Measurements from ENCODE around the gene ARX. TPM values are rescaled to one million over a fixed set of nuclear protein-coding genes. Genes with fewer than 3 reads are reported as not detected.

The ARX gene
- total RNA-seq, 1 donor from 2014 or later = not detected

DNA sequence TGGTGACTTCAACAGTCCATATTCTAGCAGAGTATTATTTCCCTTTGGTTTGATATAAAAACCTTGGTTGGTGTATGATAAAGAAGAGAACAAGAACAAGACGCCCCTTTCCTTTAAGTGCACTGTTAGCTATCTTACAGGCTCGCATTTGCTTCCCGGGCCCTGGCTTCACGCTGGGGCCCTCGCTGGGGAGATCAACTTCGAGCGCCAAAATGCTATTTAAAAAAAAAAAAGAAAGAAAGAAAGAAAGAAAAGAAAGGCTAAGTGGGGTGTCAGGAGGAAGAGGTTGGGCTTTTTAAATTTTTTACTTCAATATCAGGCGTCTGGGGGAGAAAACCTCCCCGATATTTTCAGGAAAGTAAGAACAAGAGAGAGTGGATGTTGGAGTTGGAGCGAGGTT, 11.7 kb downstream of the ARX start:
- intact Hi-C loops (cut with DNase I) = no loop called here
- ATAC-seq (ENCODE audit: poor library complexity) = no peak
- DNase-seq = no peak

DNA sequence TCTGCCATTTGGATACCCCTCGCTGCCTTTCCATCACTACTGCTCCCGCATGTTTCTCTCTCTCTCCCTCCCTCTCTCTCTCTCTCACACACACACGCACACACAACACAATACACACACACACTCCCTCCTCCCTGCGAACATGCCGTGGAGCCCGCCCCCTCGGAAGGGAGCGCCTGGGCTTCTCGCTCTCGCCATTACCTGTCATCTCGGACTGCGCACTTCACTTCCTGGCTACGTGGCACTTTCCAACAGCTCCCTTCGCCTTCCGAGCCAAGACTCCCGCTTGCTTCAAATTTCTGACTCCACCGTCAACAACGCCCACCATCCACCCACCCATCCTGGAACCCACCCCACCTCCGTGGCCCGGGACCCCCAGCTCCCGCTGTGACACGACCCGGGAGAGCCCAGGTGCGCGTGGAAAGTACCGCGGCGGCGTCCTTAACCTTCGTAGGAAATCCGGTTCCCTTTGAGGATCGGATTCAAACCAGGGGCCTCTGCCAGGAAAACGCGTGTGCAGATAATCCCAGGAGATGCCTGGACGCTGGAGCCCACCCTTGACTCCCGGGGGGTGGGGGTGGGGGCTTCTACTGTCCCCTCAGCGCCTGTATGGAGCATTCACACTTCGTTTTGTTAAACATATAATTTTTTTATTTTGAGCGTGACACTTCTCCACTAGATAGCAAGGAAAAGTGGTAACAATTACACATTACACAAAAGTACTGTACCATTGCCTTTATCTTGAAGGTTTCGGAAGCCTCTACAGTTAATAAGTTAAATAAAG, 12.5 kb downstream of the ARX start:
- intact Hi-C loops (cut with DNase I) = no loop called here
- no peak for DNase-seq
- ATAC-seq (ENCODE audit: poor library complexity) = no peak

GRCh38 chrX:25002661-25003020, 13.1 kb downstream of the ARX start:
- DNase-seq (no peak), ATAC-seq (ENCODE audit: poor library complexity) (no peak)
- intact Hi-C loops (cut with DNase I) = no loop called here

DNA sequence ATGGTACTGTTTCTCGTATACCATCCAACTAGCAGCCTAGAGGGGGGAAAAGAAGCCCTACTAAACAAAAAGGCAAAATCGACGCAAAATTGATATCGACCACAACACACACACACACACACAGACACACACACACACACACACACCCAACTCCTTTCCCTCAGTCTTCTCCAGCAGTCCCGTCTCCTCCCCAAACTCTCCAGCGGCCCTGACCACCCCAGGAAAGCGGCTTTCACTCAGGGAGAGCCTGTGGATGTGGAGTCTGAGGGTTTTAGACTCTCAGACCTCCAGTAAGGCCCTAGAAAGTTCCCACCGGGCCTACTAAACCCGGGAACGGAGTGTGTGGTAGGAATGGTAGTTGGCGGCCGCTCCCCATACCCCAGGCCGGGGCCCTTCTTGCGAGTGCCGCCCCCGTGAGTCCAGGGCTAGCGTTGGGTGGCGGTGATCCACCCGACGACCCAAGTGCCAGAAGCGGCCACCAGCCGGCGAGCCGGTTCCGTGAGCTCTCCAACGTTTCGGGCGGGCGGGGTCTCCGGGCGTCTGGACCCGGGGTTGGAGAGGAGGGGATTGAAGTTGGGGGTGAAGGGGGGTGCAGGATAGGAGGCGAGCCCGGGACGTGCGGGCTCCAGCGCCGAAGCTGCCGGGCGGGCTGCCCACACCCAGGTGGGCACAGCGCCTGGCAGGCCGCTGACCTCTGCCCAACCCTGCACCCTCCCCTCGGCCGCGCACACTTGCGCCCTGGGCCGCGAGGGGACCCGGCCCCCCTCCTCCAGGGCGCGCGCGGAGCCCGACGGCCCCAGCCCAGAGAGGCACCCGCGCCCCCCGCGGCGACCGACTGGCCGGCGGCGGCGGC, 13.7 kb downstream of the ARX start:
- intact Hi-C loops (cut with DNase I) = no loop called here
- DNase-seq (no peak), ATAC-seq (ENCODE audit: poor library complexity) (no peak)

GRCh38 chrX:24999511-24999910, 16.3 kb downstream of the ARX start:
- intact Hi-C loops (cut with DNase I) = no loop called here
- ATAC-seq (ENCODE audit: poor library complexity) (no peak), DNase-seq (no peak)

- no peak for DNase-seq
- intact Hi-C loops (cut with DNase I) = no loop called here
- no peak for ATAC-seq (ENCODE audit: poor library complexity)
These were observed 19.6 kb downstream of the ARX start for GRCh38 chrX:24996096-24996709.

DNA sequence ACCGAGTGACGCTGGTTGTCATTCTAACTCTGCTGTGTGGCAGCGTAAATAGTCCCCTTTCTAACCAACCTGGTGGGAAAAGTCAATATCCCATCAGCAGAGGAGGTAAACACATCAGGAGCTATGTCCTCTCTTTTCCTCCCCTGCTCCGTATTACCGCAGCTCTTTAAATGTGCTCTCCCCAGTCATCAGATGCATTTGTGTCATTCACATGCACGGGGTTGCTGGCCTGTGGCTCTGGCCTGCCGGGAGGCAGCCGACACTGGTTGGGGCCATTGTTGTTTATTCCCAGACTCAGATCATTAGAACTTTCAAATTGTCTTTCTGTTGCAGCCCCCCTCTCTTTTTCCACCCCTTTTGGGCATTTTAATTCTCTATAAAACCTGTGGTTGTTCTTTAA, 21.9 kb downstream of the ARX start:
- intact Hi-C loops (cut with DNase I) = no loop called here

DNA sequence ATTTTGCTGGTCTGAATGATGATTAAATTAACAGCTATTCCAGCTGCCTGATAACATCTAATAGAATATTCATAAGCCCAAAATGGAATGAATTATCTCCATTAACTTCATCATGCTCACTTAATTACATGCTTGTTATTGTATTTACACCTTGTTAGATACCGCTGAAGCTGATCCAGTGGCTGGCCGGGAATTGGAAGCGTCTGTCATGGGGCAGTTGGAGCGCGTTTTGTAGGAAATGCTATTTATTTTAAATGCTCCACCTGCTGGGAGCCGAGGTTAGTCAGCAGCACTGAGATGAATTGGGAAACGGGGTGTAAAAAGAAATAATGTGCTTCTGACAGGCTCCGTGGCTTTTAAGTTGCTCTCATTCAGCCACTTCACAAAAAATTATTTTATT, 25.2 kb downstream of the ARX start:
- intact Hi-C loops (cut with DNase I) = no loop called here
- ATAC-seq (ENCODE audit: poor library complexity) (no peak), DNase-seq (no peak)

More for the DNA sequence above, 21.9 kb downstream of the ARX start:
- DNase-seq = no peak
- ATAC-seq (ENCODE audit: poor library complexity) = no peak

GRCh38 chrX:24988314-24988713, 27.5 kb downstream of the ARX start:
- no peak for DNase-seq
- intact Hi-C loops (cut with DNase I) = no loop called here

GRCh38 chrX:24987731-24988130, 28.0 kb downstream of the ARX start:
- ATAC-seq (ENCODE audit: poor library complexity) (no peak), DNase-seq (no peak)
- intact Hi-C loops (cut with DNase I) = no loop called here

More at GRCh38 chrX:24988314-24988713, 27.5 kb downstream of the ARX start:
- ATAC-seq (ENCODE audit: poor library complexity) = no peak

GRCh38 chrX:24985120-24985519, 30.6 kb downstream of the ARX start:
- intact Hi-C loops (cut with DNase I) = no loop called here
- DNase-seq (no peak), ATAC-seq (ENCODE audit: poor library complexity) (no peak)

DNA sequence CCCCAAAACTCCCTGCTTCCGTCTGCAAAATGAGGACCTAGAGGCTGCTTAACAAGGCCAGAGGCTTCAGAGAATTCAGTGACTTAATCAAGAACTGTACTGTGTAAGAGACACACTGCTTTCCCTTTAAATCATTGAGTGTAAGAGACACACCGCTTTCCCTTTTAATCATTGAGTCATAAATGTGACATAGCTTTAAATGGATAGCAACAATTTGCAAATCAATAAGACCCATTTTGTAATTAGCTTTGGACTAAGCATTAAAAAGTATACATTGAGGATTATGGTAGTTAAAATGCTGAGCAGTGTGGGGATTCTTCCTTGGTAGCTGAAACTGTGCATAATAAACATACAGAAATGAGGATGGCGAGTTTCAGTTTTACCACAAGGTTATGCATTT, 31.8 kb downstream of the ARX start:
- no peak for ATAC-seq (ENCODE audit: poor library complexity)
- no peak for DNase-seq
- intact Hi-C loops (cut with DNase I) = no loop called here

DNA sequence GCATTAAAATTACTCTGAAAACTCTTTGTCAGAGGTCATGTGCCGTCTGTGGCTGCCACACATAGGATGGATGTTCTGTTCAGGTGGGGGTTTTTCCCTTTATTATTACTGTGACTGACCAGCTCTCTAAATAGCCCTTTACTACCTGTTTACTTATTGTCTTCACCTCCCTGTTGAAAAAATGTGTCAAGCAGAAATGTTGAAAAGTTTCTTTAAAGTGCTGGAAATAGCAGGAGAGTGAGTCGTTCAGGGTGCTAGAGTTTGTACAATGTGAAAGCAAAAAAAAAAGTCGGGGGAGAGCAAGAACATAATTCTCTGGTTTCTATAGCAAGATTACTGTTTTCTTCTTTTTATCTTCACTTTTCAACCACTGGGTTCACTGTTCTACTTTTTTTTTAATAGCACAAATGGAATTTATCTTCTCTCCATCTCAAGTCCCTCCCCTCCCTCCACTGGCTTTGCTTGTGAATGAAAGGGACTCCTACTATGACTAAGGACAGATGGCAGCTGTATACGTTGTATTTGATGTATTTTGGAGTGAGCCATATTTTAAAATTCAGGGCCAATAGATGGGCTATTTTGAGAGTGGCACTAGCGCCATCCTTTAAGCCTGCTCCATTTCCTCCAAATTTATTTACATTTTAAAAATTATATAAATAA, 33.3 kb downstream of the ARX start:
- DNase-seq (no peak), ATAC-seq (ENCODE audit: poor library complexity) (no peak)
- intact Hi-C loops (cut with DNase I) = no loop called here

DNA sequence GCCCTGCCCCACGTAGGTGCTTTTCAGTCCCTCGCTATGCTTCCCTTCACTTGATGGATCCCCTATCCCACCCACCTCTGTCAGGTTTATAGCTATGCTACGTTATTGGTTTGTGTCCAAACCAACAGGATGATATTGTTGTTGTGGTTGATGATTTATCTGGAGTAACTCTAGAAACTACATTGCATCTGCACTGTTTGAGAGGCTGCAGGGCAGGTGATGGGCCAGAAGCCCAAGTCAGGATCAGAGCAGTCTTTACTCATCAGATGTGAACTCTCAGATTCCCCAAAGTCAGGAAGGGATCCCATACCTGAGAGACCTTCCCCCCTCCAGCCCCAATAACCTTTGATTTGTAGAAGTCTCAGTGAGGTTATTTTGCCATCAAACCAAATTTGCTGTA, 34.7 kb downstream of the ARX start:
- no peak for DNase-seq
- intact Hi-C loops (cut with DNase I) = no loop called here
- ATAC-seq (ENCODE audit: poor library complexity) = no peak

- ATAC-seq (ENCODE audit: poor library complexity) (no peak), DNase-seq (no peak)
- intact Hi-C loops (cut with DNase I) = no loop called here
These were observed 36.7 kb downstream of the ARX start for GRCh38 chrX:24979081-24979480.

DNA sequence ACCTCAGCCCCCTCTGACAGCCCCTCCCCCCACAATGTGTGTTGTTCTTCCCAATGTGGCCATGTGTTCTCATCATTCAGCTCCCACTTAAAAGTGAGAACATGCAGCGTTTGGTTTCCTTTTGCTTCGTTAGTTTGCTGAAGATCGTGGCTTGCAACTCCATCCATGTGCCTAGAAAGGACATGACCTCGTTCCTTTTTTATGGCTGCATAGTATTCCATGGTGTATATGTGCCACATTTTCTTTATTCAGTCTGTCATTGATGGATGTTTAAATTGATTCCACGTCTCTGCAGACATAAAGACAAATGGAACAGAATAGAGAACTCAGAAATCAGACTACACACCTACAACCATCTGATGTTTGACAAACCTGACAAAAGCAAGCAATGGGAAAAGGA, 46.0 kb downstream of the ARX start:
- intact Hi-C loops (cut with DNase I) = no loop called here
- no peak for ATAC-seq (ENCODE audit: poor library complexity)
- DNase-seq = no peak

DNA sequence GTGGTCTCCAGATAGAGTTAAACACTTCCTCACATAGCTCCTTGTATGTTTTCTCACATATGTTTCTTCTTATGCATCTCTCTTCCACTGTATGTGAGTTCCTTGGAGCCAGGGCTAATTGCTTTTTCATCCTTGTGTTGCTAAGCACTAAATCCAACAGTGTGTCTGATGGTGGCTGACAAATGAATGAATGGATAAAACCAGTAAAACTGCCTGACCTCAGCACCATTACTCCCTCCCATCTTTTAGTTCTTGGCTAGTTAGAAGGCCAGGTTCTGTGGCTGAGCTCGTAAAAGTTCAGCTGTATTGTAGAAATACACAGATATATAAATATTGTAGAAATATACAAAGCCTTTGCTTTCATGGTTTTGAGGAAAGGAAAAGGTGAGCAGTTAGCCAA, 50.4 kb downstream of the ARX start:
- ATAC-seq (ENCODE audit: poor library complexity) (no peak), DNase-seq (no peak)
- intact Hi-C loops (cut with DNase I) = no loop called here

- no peak for DNase-seq
- no peak for ATAC-seq (ENCODE audit: poor library complexity)
- intact Hi-C loops (cut with DNase I) = no loop called here
These were observed 51.9 kb downstream of the ARX start for GRCh38 chrX:24963823-24964222.

DNA sequence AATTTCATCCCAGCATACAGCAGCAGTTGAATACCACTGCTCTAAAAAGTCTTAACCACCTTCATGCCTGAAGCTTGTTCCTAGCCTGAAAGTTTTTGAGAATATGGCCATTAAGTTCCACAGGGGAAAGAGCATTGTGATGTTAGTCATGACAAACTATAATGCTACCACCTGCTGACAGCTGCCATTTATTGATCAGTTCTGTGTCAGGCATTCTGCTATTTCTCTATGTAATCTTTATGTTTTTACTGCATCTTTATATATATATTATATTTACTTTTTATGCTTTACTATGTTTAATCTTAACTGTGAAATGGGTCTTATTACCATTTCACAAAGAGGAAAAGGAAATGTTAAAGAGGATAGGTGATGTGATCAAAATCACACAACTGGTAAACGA, 54.0 kb downstream of the ARX start:
- intact Hi-C loops (cut with DNase I) = no loop called here
- DNase-seq (no peak), ATAC-seq (ENCODE audit: poor library complexity) (no peak)

Measured in Right ventricle myocardium superior (tissue), 1 donor.